Liver (tissue), 9 donors: Measurements from ENCODE around the gene FAR1. TPM values are rescaled to one million over a fixed set of nuclear protein-coding genes. Genes with fewer than 3 reads are reported as not detected.

Experiments
- DNase-seq: peaks from one replicate; pipeline ENCODE4 v3.0.0-alpha.2; 2017; ENCODE audit warnings: low spot score
- H3K27ac ChIP-seq, 2 donors: one replicate each; pipeline ENCODE4 v1.7.0; 2013; ENCODE audit warnings: inconsistent platforms in 2 of 2, low read length in 2 of 2, control low read depth in 1 of 2, low read depth in 1 of 2, mild to moderate bottlenecking in 1 of 2
- H3K27me3 ChIP-seq, 4 donors: one replicate each; pipeline versions ENCODE4 v1.6.1 to v1.7.0; 2013; ENCODE audit warnings: low read length in 3 of 4, inconsistent platforms in 1 of 4, mild to moderate bottlenecking in 1 of 4, moderate library complexity in 1 of 4; ENCODE audit not compliant: control insufficient read depth in 4 of 4, insufficient read depth in 4 of 4
- H3K36me3 ChIP-seq, 4 donors: one replicate each; pipeline versions ENCODE4 v1.6.1 to v1.7.0; 2013; ENCODE audit warnings: low read length in 3 of 4, mild to moderate bottlenecking in 3 of 4, low read depth in 1 of 4, moderate library complexity in 1 of 4; ENCODE audit not compliant: control insufficient read depth in 4 of 4, insufficient read depth in 3 of 4
- H3K4me1 ChIP-seq, 4 donors: one replicate each; pipeline versions ENCODE4 v1.6.1 to v1.7.0; 2013; ENCODE audit warnings: low read length in 3 of 4, mild to moderate bottlenecking in 3 of 4, moderate library complexity in 1 of 4; ENCODE audit not compliant: control insufficient read depth in 4 of 4, insufficient read depth in 4 of 4
- H3K4me3 ChIP-seq, 3 donors: one replicate each; pipeline versions ENCODE4 v1.6.1 to v1.7.0; 2013; ENCODE audit warnings: low read length in 3 of 3, control low read depth in 1 of 3, low read depth in 1 of 3, mild to moderate bottlenecking in 1 of 3
- H3K9ac ChIP-seq, 2 donors: one replicate each; pipeline ENCODE4 v1.7.0; 2013; ENCODE audit warnings: low read length in 2 of 2, mild to moderate bottlenecking in 2 of 2, moderate library complexity in 2 of 2, control low read depth in 1 of 2, low read depth in 1 of 2
- H3K9me3 ChIP-seq, 4 donors: one replicate each; pipeline versions ENCODE4 v1.6.1 to v1.7.0; 2013; ENCODE audit warnings: low read length in 3 of 4; ENCODE audit not compliant: control insufficient read depth in 4 of 4
- EGR1 ChIP-seq, 2 donors: IDR thresholded peaks; 2 replicates each; pipeline ENCODE4 v1.6.1; 2016 to 2018; ENCODE audit warnings: antibody characterized with exemption in 2 of 2, low read depth in 2 of 2
- FOXA1 ChIP-seq: IDR thresholded peaks from 2 replicates; pipeline ENCODE4 v1.6.1; 2016; ENCODE audit warnings: antibody characterized with exemption
- FOXA2 ChIP-seq: IDR thresholded peaks from 2 replicates; pipeline ENCODE4 v1.6.1; 2016; ENCODE audit warnings: antibody characterized with exemption
- GABPA ChIP-seq, 2 donors: IDR thresholded peaks in 1 of 2; conservative IDR thresholded peaks in 1 of 2; 2 replicates each; pipeline ENCODE4 v1.6.1; 2016; ENCODE audit warnings: antibody characterized with exemption in 2 of 2, mild to moderate bottlenecking in 1 of 2, moderate library complexity in 1 of 2
- HNF4A ChIP-seq, 2 donors: conservative IDR thresholded peaks; 2 replicates each; pipeline ENCODE4 v1.6.1; 2016; ENCODE audit warnings: antibody characterized with exemption in 2 of 2, mild to moderate bottlenecking in 2 of 2
- HNF4G ChIP-seq: IDR thresholded peaks from 2 replicates; pipeline ENCODE4 v1.6.1; 2016; ENCODE audit warnings: antibody characterized with exemption
- JUND ChIP-seq, 2 donors: IDR thresholded peaks; 2 replicates each; pipeline ENCODE4 v1.6.1; 2016; ENCODE audit warnings: antibody characterized with exemption in 2 of 2
- NR2F2 ChIP-seq: IDR thresholded peaks from 2 replicates; pipeline ENCODE4 v1.6.1; 2016; ENCODE audit warnings: antibody characterized with exemption
- RAD21 ChIP-seq, 2 donors: IDR thresholded peaks; 2 replicates each; pipeline ENCODE4 v1.6.1; 2016; ENCODE audit warnings: antibody characterized with exemption in 2 of 2, mild to moderate bottlenecking in 2 of 2
- RXRA ChIP-seq, 2 donors: IDR thresholded peaks; 2 replicates each; pipeline ENCODE4 v1.6.1; 2017 to 2018; ENCODE audit warnings: antibody characterized with exemption in 2 of 2, mild to moderate bottlenecking in 1 of 2
- SP1 ChIP-seq: IDR thresholded peaks from 2 replicates; pipeline ENCODE4 v1.6.1; 2018; ENCODE audit warnings: antibody characterized with exemption, mild to moderate bottlenecking
- TAF1 ChIP-seq: conservative IDR thresholded peaks from 2 replicates; pipeline ENCODE4 v1.6.1; 2016; ENCODE audit warnings: antibody characterized with exemption, mild to moderate bottlenecking
- YY1 ChIP-seq: IDR thresholded peaks from 2 replicates; pipeline ENCODE4 v1.6.1; 2016; ENCODE audit warnings: antibody characterized with exemption, mild to moderate bottlenecking
- WGBS: extraction: QIAGEN DNeasy Blood & Tissue Kit; methylation state at CpG from one replicate; pipeline ENCODE4 v1.1.7; 2013; 5-methylcytosine and 5-hydroxymethylcytosine counted together
- polyA plus RNA-seq, 2 donors: library from polyadenylated mRNA; stranded (reverse) in 1 of 2; unstranded in 1 of 2; fragments of 200-250 nt in 1 of 2; fragments of >200 nt in 1 of 2; fragmentation: Nextera tagmentation in 1 of 2; extraction: Ambion mirVana in 1 of 2; gene quantifications; one replicate each; pipeline versions ENCODE4 v1.2.1 to v1.2.3, GENCODE V29; 2013 to 2015
- total RNA-seq, 2 donors: library from RNA; depleted of rRNA; stranded (reverse); fragments of >200 nt; gene quantifications; one replicate each; pipeline ENCODE4 v1.2.3, GENCODE V29; 2014
- TF ChIP-seq, protein P1 (sequence below): IDR thresholded peaks from 2 replicates; pipeline ENCODE4 v1.6.1; 2016; ENCODE audit warnings: antibody characterized with exemption
- TF ChIP-seq, protein P2 (sequence below): fragments of 150-350 bp; IDR thresholded peaks from 2 replicates; pipeline ENCODE4 v1.5.1; 2017; ENCODE audit warnings: improper control_type of control experiment, low read depth, low read length; ENCODE audit not compliant: missing input control
- TF ChIP-seq, protein P3 (sequence below): IDR thresholded peaks from 2 replicates; pipeline ENCODE4 v1.6.1; 2016; ENCODE audit warnings: antibody characterized with exemption
- TF ChIP-seq, protein P4 (sequence below): IDR thresholded peaks from 2 replicates; pipeline ENCODE4 v1.6.1; 2016; ENCODE audit warnings: antibody characterized with exemption
- TF ChIP-seq, protein P5 (sequence below): IDR thresholded peaks from 2 replicates; pipeline ENCODE4 v1.6.1; 2016; ENCODE audit warnings: antibody characterized with exemption, mild to moderate bottlenecking
- donor health status: healthy.
- donor health status: healthy.
- donor health status: healthy.
- donor health status: healthy.
- donor health status: healthy.

Gene FAR1
- total and polyA plus RNA-seq, 4 donors: 1.7 to 29.6 (median 5.5) TPM

DNA sequence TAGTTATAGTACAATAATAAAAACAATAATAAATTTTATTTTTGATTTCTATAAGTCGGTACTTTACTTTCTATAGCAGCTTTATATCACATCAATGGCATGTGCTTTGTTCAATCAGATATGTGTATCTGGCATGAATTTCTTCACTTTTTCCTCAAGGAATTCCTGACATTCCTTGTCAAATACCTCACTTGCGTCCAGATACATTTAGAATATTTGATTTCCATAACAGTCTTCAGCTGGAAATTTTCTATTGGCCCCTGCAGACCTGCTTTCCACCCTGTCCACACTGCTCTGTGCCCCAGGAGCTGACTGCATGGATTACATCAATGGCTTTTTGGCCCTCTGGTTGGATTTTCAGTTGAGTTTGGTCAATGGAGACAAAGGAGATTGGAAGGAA lies 93.2 kb downstream of the FAR1 start:
- H3K27me3 ChIP-seq: no peaks in the 10 kb centered on the region
- TF ChIP-seq FOXA2: no peak
- no peak for DNase-seq
- WGBS: 78% methylated on average over 2 of the region's 2 CpGs
- no peak overlapping the region for H3K4me3 ChIP-seq
- no peak overlapping the region for H3K9ac ChIP-seq
- no peaks in the 10 kb centered on the region for H3K9me3 ChIP-seq
- no peaks in the 10 kb centered on the region for H3K36me3 ChIP-seq
- H3K27ac ChIP-seq: no peak overlapping the region
- H3K4me1 ChIP-seq: no peaks in the 10 kb centered on the region

DNA sequence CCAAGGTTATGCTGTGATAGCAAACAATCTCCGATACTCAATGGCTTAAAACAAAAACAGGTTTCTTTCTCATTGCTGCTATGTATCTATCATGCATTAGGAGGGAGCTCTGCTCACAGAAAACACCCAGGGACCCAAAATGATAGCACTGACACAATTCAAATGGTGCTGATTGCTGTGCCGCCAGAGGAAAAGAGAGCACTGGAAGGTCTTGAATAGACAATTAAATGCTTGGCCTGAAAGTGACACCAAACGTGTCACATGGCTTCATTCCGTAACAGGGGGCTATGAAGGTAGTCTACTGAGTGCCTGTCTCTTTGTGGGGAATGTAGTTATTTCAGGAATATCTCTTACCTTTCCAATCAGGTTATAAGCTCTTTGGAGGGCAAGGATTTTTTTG lies 94.2 kb downstream of the FAR1 start:
- no peaks in the 10 kb centered on the region for H3K27me3 ChIP-seq
- H3K9me3 ChIP-seq: peaks cover 0 to 1% (median 0%) of the 10 kb centered on the region in 4 donors
- H3K4me3 ChIP-seq: no peak overlapping the region
- 76% methylated on average over 4 of the region's 4 CpGs for WGBS
- no peak for DNase-seq
- H3K27ac ChIP-seq: no peak overlapping the region
- no peaks in the 10 kb centered on the region for H3K36me3 ChIP-seq
- TF ChIP-seq HNF4G (no peak), HNF4A (conservative IDR thresholded peaks at IDR 0.05) (no peak), TAF1 (no peak), FOXA2 (no peak), YY1 (no peak), EGR1 (IDR thresholded peaks at IDR 0.05; ENCODE audit: low read depth in 2 of 2) (no peak), JUND (IDR thresholded peaks at IDR 0.05) (no peak), NR2F2 (no peak), GABPA (IDR thresholded peaks at IDR 0.05 in 1 of 2, conservative IDR thresholded peaks at IDR 0.05 in 1 of 2) (no peak), SP1 (no peak), FOXA1 (no peak), RAD21 (IDR thresholded peaks at IDR 0.05) (no peak), RXRA (IDR thresholded peaks at IDR 0.05) (no peak)
- TF ChIP-seq, protein P1, sequence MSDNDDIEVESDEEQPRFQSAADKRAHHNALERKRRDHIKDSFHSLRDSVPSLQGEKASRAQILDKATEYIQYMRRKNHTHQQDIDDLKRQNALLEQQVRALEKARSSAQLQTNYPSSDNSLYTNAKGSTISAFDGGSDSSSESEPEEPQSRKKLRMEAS: no peak
- TF ChIP-seq, protein P2, sequence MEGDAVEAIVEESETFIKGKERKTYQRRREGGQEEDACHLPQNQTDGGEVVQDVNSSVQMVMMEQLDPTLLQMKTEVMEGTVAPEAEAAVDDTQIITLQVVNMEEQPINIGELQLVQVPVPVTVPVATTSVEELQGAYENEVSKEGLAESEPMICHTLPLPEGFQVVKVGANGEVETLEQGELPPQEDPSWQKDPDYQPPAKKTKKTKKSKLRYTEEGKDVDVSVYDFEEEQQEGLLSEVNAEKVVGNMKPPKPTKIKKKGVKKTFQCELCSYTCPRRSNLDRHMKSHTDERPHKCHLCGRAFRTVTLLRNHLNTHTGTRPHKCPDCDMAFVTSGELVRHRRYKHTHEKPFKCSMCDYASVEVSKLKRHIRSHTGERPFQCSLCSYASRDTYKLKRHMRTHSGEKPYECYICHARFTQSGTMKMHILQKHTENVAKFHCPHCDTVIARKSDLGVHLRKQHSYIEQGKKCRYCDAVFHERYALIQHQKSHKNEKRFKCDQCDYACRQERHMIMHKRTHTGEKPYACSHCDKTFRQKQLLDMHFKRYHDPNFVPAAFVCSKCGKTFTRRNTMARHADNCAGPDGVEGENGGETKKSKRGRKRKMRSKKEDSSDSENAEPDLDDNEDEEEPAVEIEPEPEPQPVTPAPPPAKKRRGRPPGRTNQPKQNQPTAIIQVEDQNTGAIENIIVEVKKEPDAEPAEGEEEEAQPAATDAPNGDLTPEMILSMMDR: no peak
- TF ChIP-seq, protein P3, sequence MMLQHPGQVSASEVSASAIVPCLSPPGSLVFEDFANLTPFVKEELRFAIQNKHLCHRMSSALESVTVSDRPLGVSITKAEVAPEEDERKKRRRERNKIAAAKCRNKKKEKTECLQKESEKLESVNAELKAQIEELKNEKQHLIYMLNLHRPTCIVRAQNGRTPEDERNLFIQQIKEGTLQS: no peak
- TF ChIP-seq, protein P4, sequence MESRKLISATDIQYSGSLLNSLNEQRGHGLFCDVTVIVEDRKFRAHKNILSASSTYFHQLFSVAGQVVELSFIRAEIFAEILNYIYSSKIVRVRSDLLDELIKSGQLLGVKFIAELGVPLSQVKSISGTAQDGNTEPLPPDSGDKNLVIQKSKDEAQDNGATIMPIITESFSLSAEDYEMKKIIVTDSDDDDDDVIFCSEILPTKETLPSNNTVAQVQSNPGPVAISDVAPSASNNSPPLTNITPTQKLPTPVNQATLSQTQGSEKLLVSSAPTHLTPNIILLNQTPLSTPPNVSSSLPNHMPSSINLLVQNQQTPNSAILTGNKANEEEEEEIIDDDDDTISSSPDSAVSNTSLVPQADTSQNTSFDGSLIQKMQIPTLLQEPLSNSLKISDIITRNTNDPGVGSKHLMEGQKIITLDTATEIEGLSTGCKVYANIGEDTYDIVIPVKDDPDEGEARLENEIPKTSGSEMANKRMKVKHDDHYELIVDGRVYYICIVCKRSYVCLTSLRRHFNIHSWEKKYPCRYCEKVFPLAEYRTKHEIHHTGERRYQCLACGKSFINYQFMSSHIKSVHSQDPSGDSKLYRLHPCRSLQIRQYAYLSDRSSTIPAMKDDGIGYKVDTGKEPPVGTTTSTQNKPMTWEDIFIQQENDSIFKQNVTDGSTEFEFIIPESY: no peak
- TF ChIP-seq, protein P5, sequence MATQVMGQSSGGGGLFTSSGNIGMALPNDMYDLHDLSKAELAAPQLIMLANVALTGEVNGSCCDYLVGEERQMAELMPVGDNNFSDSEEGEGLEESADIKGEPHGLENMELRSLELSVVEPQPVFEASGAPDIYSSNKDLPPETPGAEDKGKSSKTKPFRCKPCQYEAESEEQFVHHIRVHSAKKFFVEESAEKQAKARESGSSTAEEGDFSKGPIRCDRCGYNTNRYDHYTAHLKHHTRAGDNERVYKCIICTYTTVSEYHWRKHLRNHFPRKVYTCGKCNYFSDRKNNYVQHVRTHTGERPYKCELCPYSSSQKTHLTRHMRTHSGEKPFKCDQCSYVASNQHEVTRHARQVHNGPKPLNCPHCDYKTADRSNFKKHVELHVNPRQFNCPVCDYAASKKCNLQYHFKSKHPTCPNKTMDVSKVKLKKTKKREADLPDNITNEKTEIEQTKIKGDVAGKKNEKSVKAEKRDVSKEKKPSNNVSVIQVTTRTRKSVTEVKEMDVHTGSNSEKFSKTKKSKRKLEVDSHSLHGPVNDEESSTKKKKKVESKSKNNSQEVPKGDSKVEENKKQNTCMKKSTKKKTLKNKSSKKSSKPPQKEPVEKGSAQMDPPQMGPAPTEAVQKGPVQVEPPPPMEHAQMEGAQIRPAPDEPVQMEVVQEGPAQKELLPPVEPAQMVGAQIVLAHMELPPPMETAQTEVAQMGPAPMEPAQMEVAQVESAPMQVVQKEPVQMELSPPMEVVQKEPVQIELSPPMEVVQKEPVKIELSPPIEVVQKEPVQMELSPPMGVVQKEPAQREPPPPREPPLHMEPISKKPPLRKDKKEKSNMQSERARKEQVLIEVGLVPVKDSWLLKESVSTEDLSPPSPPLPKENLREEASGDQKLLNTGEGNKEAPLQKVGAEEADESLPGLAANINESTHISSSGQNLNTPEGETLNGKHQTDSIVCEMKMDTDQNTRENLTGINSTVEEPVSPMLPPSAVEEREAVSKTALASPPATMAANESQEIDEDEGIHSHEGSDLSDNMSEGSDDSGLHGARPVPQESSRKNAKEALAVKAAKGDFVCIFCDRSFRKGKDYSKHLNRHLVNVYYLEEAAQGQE: no peak
- no peak overlapping the region for H3K9ac ChIP-seq
- H3K4me1 ChIP-seq: no peaks in the 10 kb centered on the region
